HK-2 (cell line): ENCODE results near the gene CD200R1L.

Experiments used
- DNase-seq: peaks from one replicate; pipeline ENCODE4 v3.0.0-alpha.2; 2018; ENCODE audit not compliant: unreplicated experiment

CD200R1L gene

GRCh38 chr3:112791736-112792135 lies 54.9 kb downstream of the CD200R1L start:
- no peak for DNase-seq

GRCh38 chr3:112789787-112790186 lies 56.9 kb downstream of the CD200R1L start:
- no peak for DNase-seq

GRCh38 chr3:112786881-112787579 lies 59.6 kb downstream of the CD200R1L start:
- no peak for DNase-seq

GRCh38 chr3:112786002-112786590 lies 60.6 kb downstream of the CD200R1L start:
- DNase-seq: no peak

GRCh38 chr3:112785321-112786001 lies 61.2 kb downstream of the CD200R1L start:
- no peak for DNase-seq

- no peak for DNase-seq
Measured at GRCh38 chr3:112782491-112782890, 64.2 kb downstream of the CD200R1L start.

GRCh38 chr3:112781599-112781998 lies 65.1 kb downstream of the CD200R1L start:
- DNase-seq: no peak

GRCh38 chr3:112779558-112780480 lies 66.8 kb downstream of the CD200R1L start:
- DNase-seq: no peak

- DNase-seq: no peak
Measured at GRCh38 chr3:112779011-112779410, 67.7 kb downstream of the CD200R1L start.

- DNase-seq: no peak
Measured at GRCh38 chr3:112778353-112778948, 68.2 kb downstream of the CD200R1L start.

GRCh38 chr3:112777811-112778210 lies 68.9 kb downstream of the CD200R1L start:
- no peak for DNase-seq

- DNase-seq: no peak
Measured at GRCh38 chr3:112776836-112777235, 69.8 kb downstream of the CD200R1L start.

- no peak for DNase-seq
Measured at GRCh38 chr3:112776000-112776399, 70.7 kb downstream of the CD200R1L start.

GRCh38 chr3:112775011-112775742 lies 71.5 kb downstream of the CD200R1L start:
- DNase-seq: no peak

GRCh38 chr3:112774293-112774926 lies 72.3 kb downstream of the CD200R1L start:
- no peak for DNase-seq

- DNase-seq: no peak
Measured at GRCh38 chr3:112773864-112774263, 72.8 kb downstream of the CD200R1L start.

GRCh38 chr3:112770951-112771350 lies 75.7 kb downstream of the CD200R1L start:
- DNase-seq: no peak

- peak; percentile 14 for DNase-seq
Measured at GRCh38 chr3:112770032-112770626, 76.5 kb downstream of the CD200R1L start.

- no peak for DNase-seq
Measured at GRCh38 chr3:112769286-112769978, 77.2 kb downstream of the CD200R1L start.
